HUES64 (cell line): ENCODE data around the gene BMF. TPM values are rescaled to one million over a fixed set of nuclear protein-coding genes. Genes with fewer than 3 reads are reported as not detected.
"Not testable (repeated sequence)": the region's sequence is repeated elsewhere in the genome, so short reads cannot be mapped to it uniquely, and the experiment has no call there.

Source experiments
- H3K27ac ChIP-seq: 2 replicates; pipeline ENCODE4 v1.7.0; 2013; ENCODE audit warnings: low read depth, low read length, inconsistent platforms
- H3K27me3 ChIP-seq: 2 replicates; pipeline ENCODE4 v1.6.1; 2013; ENCODE audit warnings: mild to moderate bottlenecking, low read length; ENCODE audit not compliant: insufficient read depth
- H3K36me3 ChIP-seq: 2 replicates; pipeline ENCODE4 v1.6.1; 2013; ENCODE audit warnings: mild to moderate bottlenecking, low read length; ENCODE audit not compliant: insufficient read depth
- H3K4me1 ChIP-seq: 2 replicates; pipeline ENCODE4 v1.6.1; 2013; ENCODE audit warnings: mild to moderate bottlenecking, low read length, moderate library complexity; ENCODE audit not compliant: insufficient read depth
- H3K4me3 ChIP-seq: 2 replicates; pipeline ENCODE4 v1.5.1; 2013; ENCODE audit warnings: mild to moderate bottlenecking, low read length, moderate library complexity
- H3K9ac ChIP-seq: 2 replicates; pipeline ENCODE4 v1.6.1; 2013; ENCODE audit warnings: mild to moderate bottlenecking, low read depth, low read length
- H3K9me3 ChIP-seq: 2 replicates; pipeline ENCODE4 v1.6.1; 2013; ENCODE audit warnings: low read depth, low read length; ENCODE audit not compliant: insufficient read depth
- WGBS: fragments of 150-250, 120-280 bp; methylation state at CpG from one replicate; pipeline ENCODE4 v1.1.7; 2013; ENCODE audit warnings: missing lambda C conversion rate; 5-methylcytosine and 5-hydroxymethylcytosine counted together
- polyA plus RNA-seq, 2 experiments: library from polyadenylated mRNA; stranded (reverse); fragments of 50-300 nt; gene quantifications; one replicate each; pipeline ENCODE4 v1.2.3, GENCODE V29; 2013

Gene BMF
- 8.2 TPM for polyA plus RNA-seq (2013, experiment 1 of 2)
- polyA plus RNA-seq (2013, experiment 2 of 2), result 12.5 TPM

DNA sequence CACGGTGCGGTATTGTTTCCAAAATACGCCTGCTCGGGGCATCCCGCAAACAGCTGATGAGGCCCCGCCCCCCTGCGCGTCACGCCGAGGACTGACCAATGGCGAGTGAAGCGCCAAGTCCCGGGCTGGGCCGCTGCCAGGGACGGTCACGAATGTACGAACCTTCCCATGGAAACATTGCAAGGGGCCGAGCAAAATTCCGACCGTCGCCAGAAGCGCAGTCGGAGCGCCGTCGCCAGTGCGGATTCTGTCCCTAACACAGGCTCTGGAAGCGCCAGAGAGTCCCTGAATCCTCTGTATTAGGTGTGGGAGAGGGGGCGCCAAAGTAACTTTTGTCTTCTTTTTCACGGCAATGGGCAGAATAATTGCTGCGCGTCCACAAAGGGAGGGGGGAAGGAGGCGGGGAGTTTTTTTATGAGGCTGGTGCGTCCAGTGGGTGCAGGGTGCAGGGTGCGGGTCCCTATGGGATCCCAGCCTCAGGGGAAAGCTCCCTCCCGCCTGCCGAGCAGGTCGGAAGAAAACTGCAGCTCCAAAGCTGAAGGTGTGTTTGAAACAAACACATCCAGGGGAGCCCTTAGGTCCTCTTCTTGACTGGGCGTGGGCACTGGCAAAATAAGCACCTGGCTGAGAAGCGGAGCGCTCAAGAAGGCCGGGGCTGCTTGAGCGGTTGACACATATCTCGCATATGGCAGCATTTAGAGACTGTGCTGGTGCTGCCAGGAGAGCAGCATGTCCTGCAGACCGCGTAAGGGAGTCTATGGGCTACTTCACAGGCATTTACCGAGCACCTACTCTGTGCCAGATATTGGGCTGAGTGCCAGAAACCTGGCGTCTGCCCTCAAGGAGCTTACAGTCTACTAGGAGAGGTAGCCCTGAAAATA, at the start of gene BMF:
Gene BMF (minus strand): TSS at position 25 of the 881 bp plus-strand sequence. CDS start 2,793 bp downstream, outside the sequence.
- H3K9ac ChIP-seq, result peak within 1 kb of the TSS; percentile 63
- no peaks in the 10 kb centered on the region for H3K9me3 ChIP-seq
- H3K4me1 ChIP-seq, result peaks cover 50% of the 10 kb centered on the region
- H3K27me3 ChIP-seq, result 0 out of 2 replicates have a peak, but pooled peaks cover 5% of the 10 kb centered on the region
- no peaks in the 10 kb centered on the region for H3K36me3 ChIP-seq
- WGBS, result 6% methylated on average over 48 of the region's 48 CpGs
- H3K4me3 ChIP-seq, result peak within 1 kb of the TSS; percentile 83
- H3K27ac ChIP-seq, result peak within 1 kb of the TSS; percentile 40; the same call in 1 of the 2 replicates

GRCh38 chr15:40157778-40158447, 49.2 kb upstream of the BMF start:
- no peaks in the 10 kb centered on the region for H3K27me3 ChIP-seq
- H3K9ac ChIP-seq, result no peak overlapping the region
- no peaks in the 10 kb centered on the region for H3K9me3 ChIP-seq
- H3K36me3 ChIP-seq, result peaks cover 7% of the 10 kb centered on the region; the same call in 1 of the 2 replicates
- H3K27ac ChIP-seq, result no peak overlapping the region
- peaks cover 41% of the 10 kb centered on the region for H3K4me1 ChIP-seq
- H3K4me3 ChIP-seq, result no peak overlapping the region
- WGBS, result 88% methylated on average over 7 of the region's 7 CpGs

GRCh38 chr15:40155270-40155910, 46.7 kb upstream of the BMF start:
- Histone ChIP-seq H3K27ac (peak overlapping the region; percentile 57), H3K4me3 (0 out of 2 replicates have a peak overlapping the region, but pooled peaks have one; percentile 1), H3K27me3 (no peaks in the 10 kb centered on the region), H3K9me3 (no peaks in the 10 kb centered on the region), H3K9ac (no peak overlapping the region), H3K4me1 (peaks cover 32% of the 10 kb centered on the region), H3K36me3 (no peaks in the 10 kb centered on the region)
- 29% methylated on average over 4 of the region's 5 CpGs for WGBS

- Histone ChIP-seq H3K27ac (peak overlapping the region; percentile 67; the same call in 1 of the 2 replicates), H3K9ac (peak overlapping the region; percentile 54; the same call in 1 of the 2 replicates)
- 50% methylated on average over 1 of the region's 1 CpG for WGBS
Observed at GRCh38 chr15:40154821-40155220, 46.1 kb upstream of the BMF start.

DNA sequence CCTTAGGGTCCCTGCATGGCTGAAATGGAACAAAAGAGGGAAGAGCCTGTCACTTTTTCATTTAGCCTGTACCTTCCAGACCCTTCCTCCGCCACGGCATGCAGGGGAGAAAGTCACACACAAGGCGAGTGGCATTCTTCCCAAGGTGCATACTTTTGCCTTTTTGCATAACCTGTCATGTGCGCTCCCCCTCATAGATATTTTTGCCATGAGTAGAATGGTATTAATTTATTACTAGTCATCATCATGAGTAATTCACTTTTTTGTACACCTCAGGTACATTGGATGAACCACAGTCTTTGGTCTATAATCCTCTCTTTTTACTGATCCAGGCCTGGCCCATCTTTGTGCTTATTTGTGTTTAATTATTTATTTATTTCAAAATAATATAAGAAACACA, 43.3 kb upstream of the BMF start:
- no peak overlapping the region for H3K4me3 ChIP-seq
- H3K27me3 ChIP-seq, result no peaks in the 10 kb centered on the region
- WGBS, result 91% methylated on average over 3 of the region's 4 CpGs
- H3K9me3 ChIP-seq, result no peaks in the 10 kb centered on the region
- H3K4me1 ChIP-seq, result peaks cover 20% of the 10 kb centered on the region
- no peaks in the 10 kb centered on the region for H3K36me3 ChIP-seq
- H3K9ac ChIP-seq, result no peak overlapping the region
- no peak overlapping the region for H3K27ac ChIP-seq

More at GRCh38 chr15:40154821-40155220, 46.1 kb upstream of the BMF start:
- H3K4me3 ChIP-seq, result 0 out of 2 replicates have a peak overlapping the region, but pooled peaks have one; percentile 11
- H3K36me3 ChIP-seq, H3K27me3 ChIP-seq, H3K9me3 ChIP-seq: not testable (repeated sequence)
- H3K4me1 ChIP-seq, result peaks cover 32% of the 10 kb centered on the region

GRCh38 chr15:40151499-40151898, 42.8 kb upstream of the BMF start:
- H3K9me3 ChIP-seq, result no peaks in the 10 kb centered on the region
- H3K36me3 ChIP-seq, result no peaks in the 10 kb centered on the region
- no peaks in the 10 kb centered on the region for H3K27me3 ChIP-seq
- H3K27ac ChIP-seq, result no peak overlapping the region
- H3K4me1 ChIP-seq, result peaks cover 15% of the 10 kb centered on the region
- no peak overlapping the region for H3K4me3 ChIP-seq
- H3K9ac ChIP-seq, result no peak overlapping the region
- WGBS, result 92% methylated on average over 6 of the region's 6 CpGs

- Histone ChIP-seq H3K27ac (no peak overlapping the region), H3K36me3 (no peaks in the 10 kb centered on the region), H3K9ac (no peak overlapping the region), H3K4me3 (no peak overlapping the region), H3K27me3 (no peaks in the 10 kb centered on the region), H3K9me3 (no peaks in the 10 kb centered on the region), H3K4me1 (peaks cover 6% of the 10 kb centered on the region)
- 91% methylated on average over 9 of the region's 9 CpGs for WGBS
Observed at GRCh38 chr15:40150163-40150925, 41.7 kb upstream of the BMF start.

- H3K9ac ChIP-seq, result no peak overlapping the region
- no peaks in the 10 kb centered on the region for H3K36me3 ChIP-seq
- H3K27me3 ChIP-seq, result no peaks in the 10 kb centered on the region
- peaks cover 1% of the 10 kb centered on the region for H3K4me1 ChIP-seq
- H3K4me3 ChIP-seq, result no peak overlapping the region
- H3K27ac ChIP-seq, result no peak overlapping the region
- H3K9me3 ChIP-seq, result no peaks in the 10 kb centered on the region
- 94% methylated on average over 4 of the region's 4 CpGs for WGBS
Observed at GRCh38 chr15:40149339-40149738, 40.7 kb upstream of the BMF start.

- Histone ChIP-seq H3K9me3 (no peaks in the 10 kb centered on the region), H3K36me3 (no peaks in the 10 kb centered on the region), H3K27ac (no peak overlapping the region), H3K4me3 (no peak overlapping the region), H3K27me3 (no peaks in the 10 kb centered on the region), H3K9ac (no peak overlapping the region), H3K4me1 (no peaks in the 10 kb centered on the region)
- WGBS, result 73% methylated on average over 4 of the region's 4 CpGs
Observed at GRCh38 chr15:40146037-40146436, 37.4 kb upstream of the BMF start.

GRCh38 chr15:40142428-40142827, 33.7 kb upstream of the BMF start:
- WGBS, result 96% methylated on average over 5 of the region's 5 CpGs
- H3K27ac ChIP-seq, result no peak overlapping the region

More at GRCh38 chr15:40142428-40142827, 33.7 kb upstream of the BMF start:
- H3K9me3 ChIP-seq, result no peaks in the 10 kb centered on the region
- H3K4me3 ChIP-seq, result no peak overlapping the region
- H3K9ac ChIP-seq, result no peak overlapping the region
- no peaks in the 10 kb centered on the region for H3K27me3 ChIP-seq
- H3K36me3 ChIP-seq, result no peaks in the 10 kb centered on the region
- no peaks in the 10 kb centered on the region for H3K4me1 ChIP-seq
